ENCODE measurements around the gene KREMEN1. TPM values are rescaled to one million over a fixed set of nuclear protein-coding genes. Genes with fewer than 3 reads are reported as not detected.

The KREMEN1 gene
- total RNA-seq, 3 donors from 2014 or later, result 18.3 to 35.1 (median 28.6) TPM

GRCh38 chr22:29060931-29061330, 11.9 kb upstream of the KREMEN1 start:
- Histone ChIP-seq H3K36me3 (ENCODE audit: low read depth) (no peaks in the 10 kb centered on the region), H3K9me3 (no peaks in the 10 kb centered on the region), H3K4me1 (ENCODE audit: low read depth) (no peaks in the 10 kb centered on the region), H3K4me3 (no peak overlapping the region)
- no peak for DNase-seq
- intact Hi-C loops (cut with DNase I, micrococcal nuclease), result no loop called here
- TF ChIP-seq CTCF (IDR thresholded peaks at IDR 0.05), result no peak
- no peak for ATAC-seq

- no peak for TF ChIP-seq CTCF (IDR thresholded peaks at IDR 0.05)
- intact Hi-C loops (cut with DNase I, micrococcal nuclease), result no loop called here
- Histone ChIP-seq H3K4me1 (ENCODE audit: low read depth) (no peaks in the 10 kb centered on the region), H3K36me3 (ENCODE audit: low read depth) (no peaks in the 10 kb centered on the region), H3K4me3 (no peak within 1 kb of the TSS), H3K9me3 (no peaks in the 10 kb centered on the region)
- no peak for DNase-seq
- no peak for ATAC-seq
Observed at GRCh38 chr22:29061773-29062172, 11.1 kb upstream of the KREMEN1 start, which contains the start of gene C22orf31. Gene C22orf31 (minus strand): TSS chr22:29061831. CDS start chr22:29061792, 39 bp downstream.

GRCh38 chr22:29062286-29062821, 10.5 kb upstream of the KREMEN1 start:
- ATAC-seq (no peak), DNase-seq (no peak)
- no peak overlapping the region for H3K4me3 ChIP-seq
- H3K36me3 ChIP-seq (ENCODE audit: low read depth), result no peaks in the 10 kb centered on the region
- no peaks in the 10 kb centered on the region for H3K9me3 ChIP-seq
- no peak for TF ChIP-seq CTCF (IDR thresholded peaks at IDR 0.05)
- intact Hi-C loops (cut with DNase I, micrococcal nuclease), result no loop called here
- H3K4me1 ChIP-seq (ENCODE audit: low read depth), result no peaks in the 10 kb centered on the region

GRCh38 chr22:29065468-29066190, 7.2 kb upstream of the KREMEN1 start:
- intact Hi-C loops (cut with DNase I, micrococcal nuclease), result no loop called here
- Histone ChIP-seq H3K9me3 (no peaks in the 10 kb centered on the region), H3K4me1 (ENCODE audit: low read depth) (no peaks in the 10 kb centered on the region), H3K36me3 (ENCODE audit: low read depth) (no peaks in the 10 kb centered on the region), H3K4me3 (no peak overlapping the region)
- no peak for ATAC-seq
- TF ChIP-seq CTCF (IDR thresholded peaks at IDR 0.05), result no peak
- no peak for DNase-seq

GRCh38 chr22:29069463-29069862, 3.4 kb upstream of the KREMEN1 start:
- intact Hi-C loops (cut with DNase I, micrococcal nuclease), result no loop called here
- no peak for ATAC-seq
- no peak for DNase-seq
- no peak for TF ChIP-seq CTCF (IDR thresholded peaks at IDR 0.05)
- H3K4me3 ChIP-seq, result no peak overlapping the region
- H3K36me3 ChIP-seq (ENCODE audit: low read depth), result no peaks in the 10 kb centered on the region
- H3K9me3 ChIP-seq, result no peaks in the 10 kb centered on the region
- H3K4me1 ChIP-seq (ENCODE audit: low read depth), result peaks cover 28% of the 10 kb centered on the region
